ENCODE measurements around the gene ADGRL3.

The ADGRL3 gene

GRCh38 chr4:62030958-62031357 lies 830.8 kb downstream of the ADGRL3 start:
- Histone ChIP-seq H3K27me3 (ENCODE audit: control insufficient read depth in 1 of 2, insufficient read depth in 2 of 2, low read length in 2 of 2) (no peaks in the 10 kb centered on the region), H3K27ac (ENCODE audit: low read depth, low read length) (no peak overlapping the region), H3K9me3 (ENCODE audit: control insufficient read depth in 1 of 2, low read length in 2 of 2) (no peaks in the 10 kb centered on the region), H3K9ac (ENCODE audit: low read depth in 1 of 2, low read length in 2 of 2) (no peak overlapping the region), H3K4me3 (ENCODE audit: low read depth in 1 of 2, low read length in 2 of 2) (no peak overlapping the region), H3K36me3 (ENCODE audit: control insufficient read depth in 1 of 2, insufficient read depth in 2 of 2, low read length in 2 of 2) (no peaks in the 10 kb centered on the region), H3K4me1 (ENCODE audit: control insufficient read depth in 1 of 2, insufficient read depth in 2 of 2, low read length in 2 of 2) (no peaks in the 10 kb centered on the region)

- Histone ChIP-seq H3K36me3 (ENCODE audit: control insufficient read depth in 1 of 2, insufficient read depth in 2 of 2, low read length in 2 of 2) (no peaks in the 10 kb centered on the region), H3K9ac (ENCODE audit: low read depth in 1 of 2, low read length in 2 of 2) (no peak overlapping the region), H3K9me3 (ENCODE audit: control insufficient read depth in 1 of 2, low read length in 2 of 2) (no peaks in the 10 kb centered on the region), H3K4me1 (ENCODE audit: control insufficient read depth in 1 of 2, insufficient read depth in 2 of 2, low read length in 2 of 2) (no peaks in the 10 kb centered on the region), H3K27me3 (ENCODE audit: control insufficient read depth in 1 of 2, insufficient read depth in 2 of 2, low read length in 2 of 2) (no peaks in the 10 kb centered on the region), H3K4me3 (ENCODE audit: low read depth in 1 of 2, low read length in 2 of 2) (no peak overlapping the region), H3K27ac (ENCODE audit: low read depth, low read length) (no peak overlapping the region)
Observed at GRCh38 chr4:62037571-62037970, 837.4 kb downstream of the ADGRL3 start.

DNA sequence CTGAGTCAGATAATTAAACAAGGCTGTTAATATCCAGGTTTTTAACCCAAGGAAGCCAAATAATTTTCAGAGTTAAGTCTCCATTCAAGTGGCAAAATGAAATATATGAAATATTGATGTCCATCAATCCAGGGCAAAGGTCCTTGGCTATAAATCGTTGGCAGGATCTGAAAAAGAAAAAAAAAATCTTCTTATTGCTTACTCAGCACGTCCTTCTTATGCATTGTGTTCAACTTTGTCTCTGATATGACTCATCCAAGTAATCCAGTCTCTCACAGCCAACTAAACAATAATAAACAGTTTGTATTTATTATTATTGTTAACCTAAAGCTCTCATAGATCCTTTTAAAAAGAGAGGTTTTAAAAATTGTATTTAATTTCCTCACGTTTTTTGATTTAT lies 851.2 kb downstream of the ADGRL3 start:
- H3K27ac ChIP-seq (ENCODE audit: low read depth, low read length): no peak overlapping the region
- H3K9ac ChIP-seq (ENCODE audit: low read depth in 1 of 2, low read length in 2 of 2): no peak overlapping the region
- no peaks in the 10 kb centered on the region for H3K27me3 ChIP-seq (ENCODE audit: control insufficient read depth in 1 of 2, insufficient read depth in 2 of 2, low read length in 2 of 2)
- H3K4me1 ChIP-seq (ENCODE audit: control insufficient read depth in 1 of 2, insufficient read depth in 2 of 2, low read length in 2 of 2): no peaks in the 10 kb centered on the region
- H3K36me3 ChIP-seq (ENCODE audit: control insufficient read depth in 1 of 2, insufficient read depth in 2 of 2, low read length in 2 of 2): no peaks in the 10 kb centered on the region
- H3K4me3 ChIP-seq (ENCODE audit: low read depth in 1 of 2, low read length in 2 of 2): no peak overlapping the region
- no peaks in the 10 kb centered on the region for H3K9me3 ChIP-seq (ENCODE audit: control insufficient read depth in 1 of 2, low read length in 2 of 2)

- H3K4me1 ChIP-seq (ENCODE audit: control insufficient read depth in 1 of 2, insufficient read depth in 2 of 2, low read length in 2 of 2): no peaks in the 10 kb centered on the region
- H3K4me3 ChIP-seq (ENCODE audit: low read depth in 1 of 2, low read length in 2 of 2): no peak overlapping the region
- H3K27me3 ChIP-seq (ENCODE audit: control insufficient read depth in 1 of 2, insufficient read depth in 2 of 2, low read length in 2 of 2): no peaks in the 10 kb centered on the region
- H3K9me3 ChIP-seq (ENCODE audit: control insufficient read depth in 1 of 2, low read length in 2 of 2): no peaks in the 10 kb centered on the region
- no peak overlapping the region for H3K9ac ChIP-seq (ENCODE audit: low read depth in 1 of 2, low read length in 2 of 2)
- no peaks in the 10 kb centered on the region for H3K36me3 ChIP-seq (ENCODE audit: control insufficient read depth in 1 of 2, insufficient read depth in 2 of 2, low read length in 2 of 2)
- H3K27ac ChIP-seq (ENCODE audit: low read depth, low read length): no peak overlapping the region
Observed at GRCh38 chr4:62053974-62054373, 853.8 kb downstream of the ADGRL3 start.

- no peaks in the 10 kb centered on the region for H3K9me3 ChIP-seq (ENCODE audit: control insufficient read depth in 1 of 2, low read length in 2 of 2)
- no peak overlapping the region for H3K9ac ChIP-seq (ENCODE audit: low read depth in 1 of 2, low read length in 2 of 2)
- no peaks in the 10 kb centered on the region for H3K36me3 ChIP-seq (ENCODE audit: control insufficient read depth in 1 of 2, insufficient read depth in 2 of 2, low read length in 2 of 2)
- H3K4me3 ChIP-seq (ENCODE audit: low read depth in 1 of 2, low read length in 2 of 2): no peak overlapping the region
- H3K27ac ChIP-seq (ENCODE audit: low read depth, low read length): no peak overlapping the region
- no peaks in the 10 kb centered on the region for H3K4me1 ChIP-seq (ENCODE audit: control insufficient read depth in 1 of 2, insufficient read depth in 2 of 2, low read length in 2 of 2)
- no peaks in the 10 kb centered on the region for H3K27me3 ChIP-seq (ENCODE audit: control insufficient read depth in 1 of 2, insufficient read depth in 2 of 2, low read length in 2 of 2)
Observed at GRCh38 chr4:62057031-62057430, 856.9 kb downstream of the ADGRL3 start.

- H3K27me3 ChIP-seq (ENCODE audit: control insufficient read depth in 1 of 2, insufficient read depth in 2 of 2, low read length in 2 of 2): no peaks in the 10 kb centered on the region
Observed at GRCh38 chr4:62058571-62058970, 858.4 kb downstream of the ADGRL3 start.

DNA sequence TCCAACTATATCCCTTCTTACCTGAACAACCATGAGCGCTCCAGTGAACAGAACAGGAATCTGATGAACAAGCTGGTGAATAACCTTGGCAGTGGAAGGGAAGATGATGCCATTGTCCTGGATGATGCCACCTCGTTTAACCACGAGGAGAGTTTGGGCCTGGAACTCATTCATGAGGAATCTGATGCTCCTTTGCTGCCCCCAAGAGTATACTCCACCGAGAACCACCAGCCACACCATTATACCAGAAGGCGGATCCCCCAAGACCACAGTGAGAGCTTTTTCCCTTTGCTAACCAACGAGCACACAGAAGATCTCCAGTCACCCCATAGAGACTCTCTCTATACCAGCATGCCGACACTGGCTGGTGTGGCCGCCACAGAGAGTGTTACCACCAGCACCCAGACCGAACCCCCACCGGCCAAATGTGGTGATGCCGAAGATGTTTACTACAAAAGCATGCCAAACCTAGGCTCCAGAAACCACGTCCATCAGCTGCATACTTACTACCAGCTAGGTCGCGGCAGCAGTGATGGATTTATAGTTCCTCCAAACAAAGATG lies 870.2 kb downstream of the ADGRL3 start:
- H3K27ac ChIP-seq (ENCODE audit: low read depth, low read length): no peak overlapping the region
- H3K36me3 ChIP-seq (ENCODE audit: control insufficient read depth in 1 of 2, insufficient read depth in 2 of 2, low read length in 2 of 2): no peaks in the 10 kb centered on the region
- H3K27me3 ChIP-seq (ENCODE audit: control insufficient read depth in 1 of 2, insufficient read depth in 2 of 2, low read length in 2 of 2): no peaks in the 10 kb centered on the region
- no peak overlapping the region for H3K9ac ChIP-seq (ENCODE audit: low read depth in 1 of 2, low read length in 2 of 2)
- H3K9me3 ChIP-seq (ENCODE audit: control insufficient read depth in 1 of 2, low read length in 2 of 2): no peaks in the 10 kb centered on the region
- no peaks in the 10 kb centered on the region for H3K4me1 ChIP-seq (ENCODE audit: control insufficient read depth in 1 of 2, insufficient read depth in 2 of 2, low read length in 2 of 2)
- no peak overlapping the region for H3K4me3 ChIP-seq (ENCODE audit: low read depth in 1 of 2, low read length in 2 of 2)

More at GRCh38 chr4:62058571-62058970, 858.4 kb downstream of the ADGRL3 start:
- H3K9ac ChIP-seq (ENCODE audit: low read depth in 1 of 2, low read length in 2 of 2): no peak overlapping the region
- H3K9me3 ChIP-seq (ENCODE audit: control insufficient read depth in 1 of 2, low read length in 2 of 2): no peaks in the 10 kb centered on the region
- no peaks in the 10 kb centered on the region for H3K36me3 ChIP-seq (ENCODE audit: control insufficient read depth in 1 of 2, insufficient read depth in 2 of 2, low read length in 2 of 2)
- no peaks in the 10 kb centered on the region for H3K4me1 ChIP-seq (ENCODE audit: control insufficient read depth in 1 of 2, insufficient read depth in 2 of 2, low read length in 2 of 2)
- H3K27ac ChIP-seq (ENCODE audit: low read depth, low read length): no peak overlapping the region
- no peak overlapping the region for H3K4me3 ChIP-seq (ENCODE audit: low read depth in 1 of 2, low read length in 2 of 2)

GRCh38 chr4:62075089-62075488 lies 875.0 kb downstream of the ADGRL3 start:
- H3K9ac ChIP-seq (ENCODE audit: low read depth in 1 of 2, low read length in 2 of 2): no peak overlapping the region
- no peaks in the 10 kb centered on the region for H3K9me3 ChIP-seq (ENCODE audit: control insufficient read depth in 1 of 2, low read length in 2 of 2)
- H3K27me3 ChIP-seq (ENCODE audit: control insufficient read depth in 1 of 2, insufficient read depth in 2 of 2, low read length in 2 of 2): no peaks in the 10 kb centered on the region
- H3K27ac ChIP-seq (ENCODE audit: low read depth, low read length): no peak overlapping the region
- H3K36me3 ChIP-seq (ENCODE audit: control insufficient read depth in 1 of 2, insufficient read depth in 2 of 2, low read length in 2 of 2): no peaks in the 10 kb centered on the region
- no peaks in the 10 kb centered on the region for H3K4me1 ChIP-seq (ENCODE audit: control insufficient read depth in 1 of 2, insufficient read depth in 2 of 2, low read length in 2 of 2)
- no peak overlapping the region for H3K4me3 ChIP-seq (ENCODE audit: low read depth in 1 of 2, low read length in 2 of 2)

- Histone ChIP-seq H3K36me3 (ENCODE audit: control insufficient read depth in 1 of 2, insufficient read depth in 2 of 2, low read length in 2 of 2) (no peaks in the 10 kb centered on the region), H3K9me3 (ENCODE audit: control insufficient read depth in 1 of 2, low read length in 2 of 2) (no peaks in the 10 kb centered on the region), H3K4me1 (ENCODE audit: control insufficient read depth in 1 of 2, insufficient read depth in 2 of 2, low read length in 2 of 2) (no peaks in the 10 kb centered on the region), H3K4me3 (ENCODE audit: low read depth in 1 of 2, low read length in 2 of 2) (no peak overlapping the region), H3K27me3 (ENCODE audit: control insufficient read depth in 1 of 2, insufficient read depth in 2 of 2, low read length in 2 of 2) (no peaks in the 10 kb centered on the region), H3K27ac (ENCODE audit: low read depth, low read length) (no peak overlapping the region), H3K9ac (ENCODE audit: low read depth in 1 of 2, low read length in 2 of 2) (no peak overlapping the region)
Observed at GRCh38 chr4:62075521-62075920, 875.4 kb downstream of the ADGRL3 start.

DNA sequence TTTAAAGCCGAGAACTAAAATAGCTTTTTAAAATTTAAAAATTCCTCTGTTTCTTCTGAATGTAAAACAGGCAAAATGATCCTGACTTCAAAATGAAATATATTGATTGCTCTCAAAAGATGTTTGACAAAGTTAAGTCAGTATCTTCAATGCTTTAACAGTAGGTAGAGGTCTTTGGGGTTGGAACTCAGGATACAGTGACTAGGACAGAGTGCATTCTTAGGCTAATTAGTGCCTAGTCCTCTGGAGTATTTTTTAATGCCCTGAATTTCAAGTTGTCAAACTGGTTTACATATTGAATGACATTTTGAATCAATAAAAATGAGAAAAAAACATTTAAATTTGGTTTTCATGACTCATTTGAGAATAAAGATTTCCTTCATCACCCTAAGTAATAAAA lies 877.3 kb downstream of the ADGRL3 start:
- H3K4me1 ChIP-seq (ENCODE audit: control insufficient read depth in 1 of 2, insufficient read depth in 2 of 2, low read length in 2 of 2): no peaks in the 10 kb centered on the region
- no peaks in the 10 kb centered on the region for H3K9me3 ChIP-seq (ENCODE audit: control insufficient read depth in 1 of 2, low read length in 2 of 2)
- H3K9ac ChIP-seq (ENCODE audit: low read depth in 1 of 2, low read length in 2 of 2): no peak overlapping the region
- no peak overlapping the region for H3K27ac ChIP-seq (ENCODE audit: low read depth, low read length)
- no peak overlapping the region for H3K4me3 ChIP-seq (ENCODE audit: low read depth in 1 of 2, low read length in 2 of 2)
- no peaks in the 10 kb centered on the region for H3K27me3 ChIP-seq (ENCODE audit: control insufficient read depth in 1 of 2, insufficient read depth in 2 of 2, low read length in 2 of 2)
- no peaks in the 10 kb centered on the region for H3K36me3 ChIP-seq (ENCODE audit: control insufficient read depth in 1 of 2, insufficient read depth in 2 of 2, low read length in 2 of 2)

DNA sequence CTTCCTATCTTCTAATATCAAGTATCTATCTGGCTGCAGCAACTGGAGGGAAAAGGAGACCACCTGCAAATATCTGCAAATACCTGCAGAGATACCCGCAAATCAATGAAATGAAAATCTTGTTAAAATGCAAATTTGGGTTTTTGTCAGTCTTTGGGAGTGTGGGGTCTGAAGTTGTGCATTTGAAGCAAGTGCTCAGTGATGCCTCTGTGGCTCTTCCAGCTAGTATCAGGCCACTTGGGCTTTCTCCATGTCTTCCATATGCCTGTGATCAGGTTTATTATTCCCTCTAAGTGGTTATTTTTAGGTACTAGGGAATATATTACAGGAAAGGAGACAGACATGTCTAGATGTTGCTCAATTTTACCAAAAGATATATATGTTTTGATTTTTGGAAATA lies 880.3 kb downstream of the ADGRL3 start:
- H3K27ac ChIP-seq (ENCODE audit: low read depth, low read length): no peak overlapping the region

More for the DNA sequence above, 880.3 kb downstream of the ADGRL3 start:
- H3K4me3 ChIP-seq (ENCODE audit: low read depth in 1 of 2, low read length in 2 of 2): no peak overlapping the region
- H3K9ac ChIP-seq (ENCODE audit: low read depth in 1 of 2, low read length in 2 of 2): no peak overlapping the region
- H3K9me3 ChIP-seq (ENCODE audit: control insufficient read depth in 1 of 2, low read length in 2 of 2): no peaks in the 10 kb centered on the region
- no peaks in the 10 kb centered on the region for H3K36me3 ChIP-seq (ENCODE audit: control insufficient read depth in 1 of 2, insufficient read depth in 2 of 2, low read length in 2 of 2)
- H3K27me3 ChIP-seq (ENCODE audit: control insufficient read depth in 1 of 2, insufficient read depth in 2 of 2, low read length in 2 of 2): no peaks in the 10 kb centered on the region
- no peaks in the 10 kb centered on the region for H3K4me1 ChIP-seq (ENCODE audit: control insufficient read depth in 1 of 2, insufficient read depth in 2 of 2, low read length in 2 of 2)
